K562 (cell line): ENCODE measurements around the gene CDS2. TPM values are rescaled to one million over a fixed set of nuclear protein-coding genes. Genes with fewer than 3 reads are reported as not detected.

Experiments used
- ARID1B ChIP-seq: fragments of 450-650 bp; IDR thresholded peaks from 2 replicates; pipeline ENCODE4 v1.6.1; 2016; ENCODE audit warnings: antibody characterized with exemption, mild to moderate bottlenecking, inconsistent platforms
- BRF1 ChIP-seq: IDR thresholded peaks from 3 replicates; pipeline ENCODE4 v1.6.1; 2011; ENCODE audit warnings: borderline replicate concordance, mild to moderate bottlenecking; ENCODE audit not compliant: insufficient read length; ENCODE audit errors: extremely low read depth
- ELF2 ChIP-seq: fragments of 250-450 bp; sonication (Bioruptor Pico); IDR thresholded peaks from 2 replicates; pipeline ENCODE4 v1.5.0; 2021; ENCODE audit warnings: mild to moderate bottlenecking
- EP300 ChIP-seq: IDR thresholded peaks from 2 replicates; pipeline ENCODE4 v1.6.1; 2012; ENCODE audit warnings: low read length, improper control_type of control experiment
- FOXP1 ChIP-seq: sonication (generic); formaldehyde crosslinking; IDR thresholded peaks from 2 replicates; pipeline ENCODE4 v1.8.0; 2022; ENCODE audit warnings: mild to moderate bottlenecking, missing genetic modification reagents
- KLF16 ChIP-seq: IDR thresholded peaks from 2 replicates; pipeline ENCODE4 v1.6.1; 2016; ENCODE audit warnings: antibody characterized with exemption
- LEF1 ChIP-seq: fragments of 450-650 bp; IDR thresholded peaks from 2 replicates; pipeline ENCODE4 v1.6.1; 2016; ENCODE audit warnings: mild to moderate bottlenecking
- NFXL1 ChIP-seq: fragments of 450-650 bp; formaldehyde crosslinking; IDR thresholded peaks from 2 replicates; pipeline ENCODE4 v1.4.0; 2021; ENCODE audit warnings: mild to moderate bottlenecking
- POLR2G ChIP-seq: fragments of 200-400 bp; formaldehyde crosslinking; IDR thresholded peaks from 2 replicates; pipeline ENCODE4 v1.6.1; 2017; ENCODE audit warnings: low read depth, mild to moderate bottlenecking, antibody characterized with exemption, low read length, moderate library complexity
- ZNF121 ChIP-seq: sonication (generic); formaldehyde crosslinking; conservative IDR thresholded peaks from 2 replicates; pipeline ENCODE4 v1.8.0; 2022; ENCODE audit warnings: missing genetic modification reagents
- ZNF146 ChIP-seq: IDR thresholded peaks from one replicate; pipeline ENCODE4 v1.6.1; 2018; ENCODE audit warnings: missing compliant biosample characterization; ENCODE audit not compliant: unreplicated experiment
- polyA plus RNA-seq, 8 experiments: library from polyadenylated mRNA; depleted of rRNA in 4 of 8; stranded (reverse) in 5 of 8; unstranded in 3 of 8; fragments of >200 nt; fragmentation: Nextera tagmentation in 2 of 8; fragmentation: Illumina TruSeq in 1 of 8; extraction: Ambion mirVana in 2 of 8; extraction: Trizol in 1 of 8; gene quantifications; 2 replicates each; pipeline versions ENCODE4 v1.2.1 to v1.2.3, GENCODE V29; 2011 to 2014; ENCODE audit warnings: inconsistent platforms in 1 of 8, missing spikeins in 1 of 8
- total RNA-seq, 7 experiments: library from RNA; depleted of rRNA in 6 of 7; stranded (reverse); fragments of >200 nt in 6 of 7; fragmentation: Illumina TruSeq in 2 of 7; extraction: Trizol in 2 of 7; gene quantifications; 2 replicates each; pipeline versions ENCODE4 v1.2.1 to v1.2.3, GENCODE V29; 2011 to 2021; ENCODE audit warnings: low replicate concordance in 1 of 7
- TF ChIP-seq, protein P1 (sequence below): sonication (generic); formaldehyde crosslinking; IDR thresholded peaks from 2 replicates; pipeline ENCODE4 v1.9.0; 2022; ENCODE audit warnings: mild to moderate bottlenecking, missing genetic modification reagents
- TF ChIP-seq, protein P2 (sequence below): fragments of 450-650 bp; conservative IDR thresholded peaks from 2 replicates; pipeline ENCODE4 v1.6.1; 2016; ENCODE audit warnings: missing genetic modification characterization, low read depth, mild to moderate bottlenecking, missing compliant biosample characterization, moderate library complexity
- TF ChIP-seq, protein P3 (sequence below): fragments of 450-650 bp; IDR thresholded peaks from 2 replicates; pipeline ENCODE4 v1.6.1; 2016
- TF ChIP-seq, protein P4 (sequence below): fragments of 200-400 bp; formaldehyde crosslinking; IDR thresholded peaks from 2 replicates; pipeline ENCODE4 v1.6.1; 2017; ENCODE audit warnings: mild to moderate bottlenecking, low read depth, low read length, moderate library complexity
- TF ChIP-seq, protein P5 (sequence below): fragments of 250-450 bp; sonication (Bioruptor Pico); IDR thresholded peaks from 2 replicates; pipeline ENCODE4 v1.6.1; 2021; ENCODE audit warnings: mild to moderate bottlenecking

The CDS2 gene
- total and polyA plus RNA-seq, 9 of the 15 experiments (the other 6 are each of a cell fraction or from before 2014, with no cell fraction given): 6.4 to 46.4 (median 12.2) TPM

DNA sequence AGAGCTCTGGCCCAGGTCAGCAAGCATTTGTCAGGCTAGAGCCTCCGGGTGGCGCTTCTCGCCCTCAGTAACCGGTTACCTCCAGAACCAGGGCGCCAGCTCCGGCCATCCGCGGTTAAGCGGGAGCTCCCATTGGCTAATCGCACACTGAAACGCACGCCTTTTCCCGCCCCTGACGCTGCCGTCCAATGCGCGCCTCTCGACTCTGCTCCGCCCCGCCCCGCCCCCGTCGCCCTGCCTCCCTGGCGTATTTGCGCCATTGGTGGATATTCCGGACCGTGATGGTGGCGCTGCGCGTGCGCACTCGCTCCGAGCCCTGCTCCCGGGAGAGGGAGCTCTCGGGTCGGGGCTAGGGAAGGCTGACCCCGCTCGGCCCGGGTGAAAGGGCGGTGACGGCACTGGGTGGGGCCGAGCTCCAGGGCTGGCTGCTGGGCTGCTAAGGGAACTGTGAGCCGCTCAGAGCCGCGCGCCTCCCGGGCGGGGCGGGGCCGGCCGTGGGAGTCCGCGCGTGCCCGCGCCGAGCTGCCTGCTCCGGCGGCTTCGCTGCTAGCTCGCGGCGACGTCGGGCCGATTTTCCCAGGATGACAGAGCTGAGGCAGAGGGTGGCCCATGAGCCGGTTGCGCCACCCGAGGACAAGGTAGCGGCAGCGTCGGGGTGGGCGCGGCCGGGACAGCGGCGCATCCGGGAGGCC, at the start of gene CDS2 (continued):
- TF ChIP-seq, protein P1, sequence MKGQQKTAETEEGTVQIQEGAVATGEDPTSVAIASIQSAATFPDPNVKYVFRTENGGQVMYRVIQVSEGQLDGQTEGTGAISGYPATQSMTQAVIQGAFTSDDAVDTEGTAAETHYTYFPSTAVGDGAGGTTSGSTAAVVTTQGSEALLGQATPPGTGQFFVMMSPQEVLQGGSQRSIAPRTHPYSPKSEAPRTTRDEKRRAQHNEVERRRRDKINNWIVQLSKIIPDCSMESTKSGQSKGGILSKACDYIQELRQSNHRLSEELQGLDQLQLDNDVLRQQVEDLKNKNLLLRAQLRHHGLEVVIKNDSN: no peak
- TF ChIP-seq ZNF146 (CRISPR knock-in tag): no peak
- TF ChIP-seq, protein P2, sequence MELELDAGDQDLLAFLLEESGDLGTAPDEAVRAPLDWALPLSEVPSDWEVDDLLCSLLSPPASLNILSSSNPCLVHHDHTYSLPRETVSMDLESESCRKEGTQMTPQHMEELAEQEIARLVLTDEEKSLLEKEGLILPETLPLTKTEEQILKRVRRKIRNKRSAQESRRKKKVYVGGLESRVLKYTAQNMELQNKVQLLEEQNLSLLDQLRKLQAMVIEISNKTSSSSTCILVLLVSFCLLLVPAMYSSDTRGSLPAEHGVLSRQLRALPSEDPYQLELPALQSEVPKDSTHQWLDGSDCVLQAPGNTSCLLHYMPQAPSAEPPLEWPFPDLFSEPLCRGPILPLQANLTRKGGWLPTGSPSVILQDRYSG: no peak
- peak; percentile 80 for TF ChIP-seq POLR2G
- TF ChIP-seq LEF1: no peak
- TF ChIP-seq, protein P3, sequence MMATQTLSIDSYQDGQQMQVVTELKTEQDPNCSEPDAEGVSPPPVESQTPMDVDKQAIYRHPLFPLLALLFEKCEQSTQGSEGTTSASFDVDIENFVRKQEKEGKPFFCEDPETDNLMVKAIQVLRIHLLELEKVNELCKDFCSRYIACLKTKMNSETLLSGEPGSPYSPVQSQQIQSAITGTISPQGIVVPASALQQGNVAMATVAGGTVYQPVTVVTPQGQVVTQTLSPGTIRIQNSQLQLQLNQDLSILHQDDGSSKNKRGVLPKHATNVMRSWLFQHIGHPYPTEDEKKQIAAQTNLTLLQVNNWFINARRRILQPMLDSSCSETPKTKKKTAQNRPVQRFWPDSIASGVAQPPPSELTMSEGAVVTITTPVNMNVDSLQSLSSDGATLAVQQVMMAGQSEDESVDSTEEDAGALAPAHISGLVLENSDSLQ: peak; percentile 39; the same call in 1 of the 2 replicates
- TF ChIP-seq, protein P4, sequence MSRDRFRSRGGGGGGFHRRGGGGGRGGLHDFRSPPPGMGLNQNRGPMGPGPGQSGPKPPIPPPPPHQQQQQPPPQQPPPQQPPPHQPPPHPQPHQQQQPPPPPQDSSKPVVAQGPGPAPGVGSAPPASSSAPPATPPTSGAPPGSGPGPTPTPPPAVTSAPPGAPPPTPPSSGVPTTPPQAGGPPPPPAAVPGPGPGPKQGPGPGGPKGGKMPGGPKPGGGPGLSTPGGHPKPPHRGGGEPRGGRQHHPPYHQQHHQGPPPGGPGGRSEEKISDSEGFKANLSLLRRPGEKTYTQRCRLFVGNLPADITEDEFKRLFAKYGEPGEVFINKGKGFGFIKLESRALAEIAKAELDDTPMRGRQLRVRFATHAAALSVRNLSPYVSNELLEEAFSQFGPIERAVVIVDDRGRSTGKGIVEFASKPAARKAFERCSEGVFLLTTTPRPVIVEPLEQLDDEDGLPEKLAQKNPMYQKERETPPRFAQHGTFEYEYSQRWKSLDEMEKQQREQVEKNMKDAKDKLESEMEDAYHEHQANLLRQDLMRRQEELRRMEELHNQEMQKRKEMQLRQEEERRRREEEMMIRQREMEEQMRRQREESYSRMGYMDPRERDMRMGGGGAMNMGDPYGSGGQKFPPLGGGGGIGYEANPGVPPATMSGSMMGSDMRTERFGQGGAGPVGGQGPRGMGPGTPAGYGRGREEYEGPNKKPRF: no peak
- no peak for TF ChIP-seq EP300
- TF ChIP-seq NFXL1: no peak
- no peak for TF ChIP-seq ELF2
- no peak for TF ChIP-seq BRF1
- TF ChIP-seq FOXP1 (CRISPR knock-in tag): no peak; the same call in 1 of the 2 replicates
- TF ChIP-seq ZNF121: no peak
- no peak for TF ChIP-seq ARID1B
- TF ChIP-seq, protein P5, sequence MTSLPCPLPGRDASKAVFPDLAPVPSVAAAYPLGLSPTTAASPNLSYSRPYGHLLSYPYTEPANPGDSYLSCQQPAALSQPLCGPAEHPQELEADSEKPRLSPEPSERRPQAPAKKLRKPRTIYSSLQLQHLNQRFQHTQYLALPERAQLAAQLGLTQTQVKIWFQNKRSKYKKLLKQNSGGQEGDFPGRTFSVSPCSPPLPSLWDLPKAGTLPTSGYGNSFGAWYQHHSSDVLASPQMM (CRISPR knock-in tag): no peak
- TF ChIP-seq KLF16: peak; percentile 55; the same call in 1 of the 2 replicates
